ENCODE measurements around the gene SVEP1. TPM values are rescaled to one million over a fixed set of nuclear protein-coding genes. Genes with fewer than 3 reads are reported as not detected.

SVEP1 gene
- polyA plus RNA-seq, 1 of the 3 experiments (the other 2 are of a cell fraction): 0.10 TPM

DNA sequence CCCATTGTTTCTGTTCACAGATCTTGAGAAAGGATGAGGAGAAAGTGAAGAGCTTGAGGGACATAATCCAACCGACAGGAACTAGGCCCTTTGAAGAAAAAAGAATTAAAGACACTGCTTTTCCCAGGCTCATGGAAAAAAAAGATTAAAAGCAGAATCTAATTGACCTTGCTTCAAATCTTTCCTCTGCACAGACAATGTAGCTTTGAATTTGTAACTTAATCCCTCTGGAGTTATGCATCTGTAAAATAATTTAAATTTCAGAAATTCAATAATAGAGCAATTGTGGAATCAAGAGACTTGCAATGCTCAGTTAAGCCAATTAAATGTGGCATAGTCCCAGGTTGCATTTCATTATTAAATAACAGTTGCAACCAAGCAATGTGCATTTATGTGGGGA lies 64.6 kb downstream of the SVEP1 start:
- Histone ChIP-seq H3K4me2 (no peak overlapping the region), H3K4me3 (ENCODE audit: low read depth in 2 of 2, low read length in 1 of 2) (no peak overlapping the region), H3K27ac (ENCODE audit: low read depth in 2 of 2, low read length in 1 of 2) (no peak overlapping the region), H3K9me2 (no peaks in the 10 kb centered on the region), H2AFZ (ENCODE audit: low read depth) (no peak overlapping the region), H3K36me3 (replicated peaks in 1 of 2; ENCODE audit: control insufficient read depth in 1 of 2, insufficient read depth in 2 of 2, low read length in 1 of 2) (no peaks in the 10 kb centered on the region), H3F3A (replicated peaks; ENCODE audit: insufficient read depth) (no peaks in the 10 kb centered on the region), H3K9ac (no peak overlapping the region), H4K20me1 (ENCODE audit: insufficient read depth) (no peaks in the 10 kb centered on the region), H3K79me2 (ENCODE audit: insufficient read depth) (no peaks in the 10 kb centered on the region), H3K9me3 (no peaks in the 10 kb centered on the region), H3K27me3 (ENCODE audit: insufficient read depth) (no peaks in the 10 kb centered on the region; the same call in 1 of the 2 replicates), H3K4me1 (ENCODE audit: control insufficient read depth in 1 of 2, insufficient read depth in 2 of 2, low read depth in 1 of 2, low read length in 1 of 2) (no peaks in the 10 kb centered on the region; a peak in 1 of 4 replicates)
- TF ChIP-seq, protein P1, sequence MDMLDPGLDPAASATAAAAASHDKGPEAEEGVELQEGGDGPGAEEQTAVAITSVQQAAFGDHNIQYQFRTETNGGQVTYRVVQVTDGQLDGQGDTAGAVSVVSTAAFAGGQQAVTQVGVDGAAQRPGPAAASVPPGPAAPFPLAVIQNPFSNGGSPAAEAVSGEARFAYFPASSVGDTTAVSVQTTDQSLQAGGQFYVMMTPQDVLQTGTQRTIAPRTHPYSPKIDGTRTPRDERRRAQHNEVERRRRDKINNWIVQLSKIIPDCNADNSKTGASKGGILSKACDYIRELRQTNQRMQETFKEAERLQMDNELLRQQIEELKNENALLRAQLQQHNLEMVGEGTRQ (IDR thresholded peaks at IDR 0.05; ENCODE audit: borderline replicate concordance, low read depth, low read length): no peak
- TF ChIP-seq, protein P2, sequence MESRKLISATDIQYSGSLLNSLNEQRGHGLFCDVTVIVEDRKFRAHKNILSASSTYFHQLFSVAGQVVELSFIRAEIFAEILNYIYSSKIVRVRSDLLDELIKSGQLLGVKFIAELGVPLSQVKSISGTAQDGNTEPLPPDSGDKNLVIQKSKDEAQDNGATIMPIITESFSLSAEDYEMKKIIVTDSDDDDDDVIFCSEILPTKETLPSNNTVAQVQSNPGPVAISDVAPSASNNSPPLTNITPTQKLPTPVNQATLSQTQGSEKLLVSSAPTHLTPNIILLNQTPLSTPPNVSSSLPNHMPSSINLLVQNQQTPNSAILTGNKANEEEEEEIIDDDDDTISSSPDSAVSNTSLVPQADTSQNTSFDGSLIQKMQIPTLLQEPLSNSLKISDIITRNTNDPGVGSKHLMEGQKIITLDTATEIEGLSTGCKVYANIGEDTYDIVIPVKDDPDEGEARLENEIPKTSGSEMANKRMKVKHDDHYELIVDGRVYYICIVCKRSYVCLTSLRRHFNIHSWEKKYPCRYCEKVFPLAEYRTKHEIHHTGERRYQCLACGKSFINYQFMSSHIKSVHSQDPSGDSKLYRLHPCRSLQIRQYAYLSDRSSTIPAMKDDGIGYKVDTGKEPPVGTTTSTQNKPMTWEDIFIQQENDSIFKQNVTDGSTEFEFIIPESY (IDR thresholded peaks at IDR 0.05; ENCODE audit: borderline replicate concordance, low read depth): no peak
- TF ChIP-seq TAF1 (IDR thresholded peaks at IDR 0.05; ENCODE audit: borderline replicate concordance, low read depth, low read length): no peak
- no peak for DNase-seq
- CTCF ChIA-PET: no interaction called here
- WGBS (ENCODE audit: low lambda C conversion rate): 31% methylated on average over 1 of the region's 1 CpG
- POLR2A ChIA-PET: no interaction called here

DNA sequence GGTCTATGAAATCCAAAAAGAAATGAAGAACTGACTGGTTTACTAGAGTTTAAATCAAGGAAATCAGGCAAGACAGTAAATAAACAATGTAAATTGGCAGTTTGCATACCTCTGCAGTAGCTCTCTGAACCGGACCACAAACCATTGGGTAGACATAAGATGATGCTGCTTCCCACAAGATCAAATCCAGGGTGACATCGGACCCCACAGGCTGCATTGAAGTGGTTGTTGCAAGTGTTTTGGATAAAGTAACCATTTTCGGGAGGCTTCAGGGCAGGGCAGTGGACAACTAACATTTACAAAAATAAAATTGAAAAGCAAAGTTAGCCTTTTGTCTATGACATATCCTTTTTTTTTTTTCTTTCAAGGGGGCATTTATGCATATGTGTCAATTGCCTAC lies 66.7 kb downstream of the SVEP1 start:
- Histone ChIP-seq H3K4me2 (no peak overlapping the region), H3F3A (replicated peaks; ENCODE audit: insufficient read depth) (no peaks in the 10 kb centered on the region), H2AFZ (ENCODE audit: low read depth) (no peak overlapping the region), H3K9ac (no peak overlapping the region), H3K9me2 (no peaks in the 10 kb centered on the region), H3K9me3 (no peaks in the 10 kb centered on the region), H3K27me3 (ENCODE audit: insufficient read depth) (no peaks in the 10 kb centered on the region; the same call in 1 of the 2 replicates), H3K79me2 (ENCODE audit: insufficient read depth) (no peaks in the 10 kb centered on the region), H3K4me3 (ENCODE audit: low read depth in 2 of 2, low read length in 1 of 2) (no peak overlapping the region), H4K20me1 (ENCODE audit: insufficient read depth) (no peaks in the 10 kb centered on the region), H3K27ac (ENCODE audit: low read depth in 2 of 2, low read length in 1 of 2) (no peak overlapping the region), H3K36me3 (replicated peaks in 1 of 2; ENCODE audit: control insufficient read depth in 1 of 2, insufficient read depth in 2 of 2, low read length in 1 of 2) (no peaks in the 10 kb centered on the region), H3K4me1 (ENCODE audit: control insufficient read depth in 1 of 2, insufficient read depth in 2 of 2, low read depth in 1 of 2, low read length in 1 of 2) (no peaks in the 10 kb centered on the region; a peak in 1 of 4 replicates)
- TF ChIP-seq, protein P3, sequence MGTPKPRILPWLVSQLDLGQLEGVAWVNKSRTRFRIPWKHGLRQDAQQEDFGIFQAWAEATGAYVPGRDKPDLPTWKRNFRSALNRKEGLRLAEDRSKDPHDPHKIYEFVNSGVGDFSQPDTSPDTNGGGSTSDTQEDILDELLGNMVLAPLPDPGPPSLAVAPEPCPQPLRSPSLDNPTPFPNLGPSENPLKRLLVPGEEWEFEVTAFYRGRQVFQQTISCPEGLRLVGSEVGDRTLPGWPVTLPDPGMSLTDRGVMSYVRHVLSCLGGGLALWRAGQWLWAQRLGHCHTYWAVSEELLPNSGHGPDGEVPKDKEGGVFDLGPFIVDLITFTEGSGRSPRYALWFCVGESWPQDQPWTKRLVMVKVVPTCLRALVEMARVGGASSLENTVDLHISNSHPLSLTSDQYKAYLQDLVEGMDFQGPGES (IDR thresholded peaks at IDR 0.05; ENCODE audit: low read depth, low read length): no peak
- TF ChIP-seq FOSL2 (IDR thresholded peaks at IDR 0.05; ENCODE audit: borderline replicate concordance, low read depth): no peak
- ChIA-PET CTCF (no interaction called here), POLR2A (no interaction called here)
- DNase-seq: no peak
- 41% methylated on average over 3 of the region's 3 CpGs for WGBS (ENCODE audit: low lambda C conversion rate)

DNA sequence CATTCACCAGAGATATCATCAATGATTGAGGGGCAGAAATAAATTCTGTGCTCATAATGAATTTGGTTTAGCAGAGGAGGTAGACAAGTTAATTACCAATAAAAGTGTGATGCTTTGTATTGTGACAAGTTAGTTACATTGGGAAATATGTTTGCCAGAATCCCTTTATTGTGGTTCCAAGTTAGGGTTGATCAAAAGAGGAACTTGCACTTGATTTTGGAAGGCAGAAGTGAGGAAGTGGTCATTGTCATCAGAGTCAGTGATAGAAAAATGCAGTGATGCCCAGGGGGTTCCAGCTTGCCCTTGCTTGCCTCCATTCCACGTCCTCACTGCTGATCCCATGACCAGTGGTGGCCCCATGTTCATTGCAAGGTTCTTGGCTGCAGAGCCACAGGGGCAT lies 69.7 kb downstream of the SVEP1 start:
- Histone ChIP-seq H3K9me2 (no peaks in the 10 kb centered on the region), H3K4me2 (no peak overlapping the region), H3K36me3 (replicated peaks in 1 of 2; ENCODE audit: control insufficient read depth in 1 of 2, insufficient read depth in 2 of 2, low read length in 1 of 2) (no peaks in the 10 kb centered on the region), H3K4me1 (ENCODE audit: control insufficient read depth in 1 of 2, insufficient read depth in 2 of 2, low read depth in 1 of 2, low read length in 1 of 2) (no peaks in the 10 kb centered on the region; a peak in 1 of 4 replicates), H2AFZ (ENCODE audit: low read depth) (no peak overlapping the region), H3K9ac (no peak overlapping the region), H3K27me3 (ENCODE audit: insufficient read depth) (no peaks in the 10 kb centered on the region; the same call in 1 of the 2 replicates), H3K4me3 (ENCODE audit: low read depth in 2 of 2, low read length in 1 of 2) (no peak overlapping the region), H3K9me3 (no peaks in the 10 kb centered on the region), H4K20me1 (ENCODE audit: insufficient read depth) (no peaks in the 10 kb centered on the region), H3K27ac (ENCODE audit: low read depth in 2 of 2, low read length in 1 of 2) (no peak overlapping the region), H3F3A (replicated peaks; ENCODE audit: insufficient read depth) (no peaks in the 10 kb centered on the region), H3K79me2 (ENCODE audit: insufficient read depth) (no peaks in the 10 kb centered on the region)
- no peak for DNase-seq
- ChIA-PET POLR2A (no interaction called here), CTCF (interaction anchor here (0.7 kb wide), 1 partner anchor 901 kb away, joined by 3 read pairs; no protein-coding TSS in a partner anchor)
- TF ChIP-seq YY1 (IDR thresholded peaks at IDR 0.05; ENCODE audit: low read depth) (no peak), GABPA (IDR thresholded peaks at IDR 0.05; ENCODE audit: low read depth) (no peak), RAD21 (IDR thresholded peaks at IDR 0.05; ENCODE audit: low read length) (no peak), MXI1 (IDR thresholded peaks at IDR 0.05; ENCODE audit: low read depth, low read length) (no peak), NRF1 (IDR thresholded peaks at IDR 0.05; ENCODE audit: low read depth, low read length) (no peak), MEF2A (IDR thresholded peaks at IDR 0.05; ENCODE audit: borderline replicate concordance, low read depth) (no peak), NFIC (IDR thresholded peaks at IDR 0.05; ENCODE audit: borderline replicate concordance) (no peak), RCOR1 (IDR thresholded peaks at IDR 0.05; ENCODE audit: low read length) (no peak), POLR2AphosphoS5 (IDR thresholded peaks at IDR 0.05; ENCODE audit: low read depth, low read length) (no peak), SIN3A (IDR thresholded peaks at IDR 0.05; ENCODE audit: borderline replicate concordance, low read depth, low read length) (no peak), FOXJ3 (CRISPR knock-in tag; IDR thresholded peaks at IDR 0.05) (no peak)
- TF ChIP-seq, protein P4, sequence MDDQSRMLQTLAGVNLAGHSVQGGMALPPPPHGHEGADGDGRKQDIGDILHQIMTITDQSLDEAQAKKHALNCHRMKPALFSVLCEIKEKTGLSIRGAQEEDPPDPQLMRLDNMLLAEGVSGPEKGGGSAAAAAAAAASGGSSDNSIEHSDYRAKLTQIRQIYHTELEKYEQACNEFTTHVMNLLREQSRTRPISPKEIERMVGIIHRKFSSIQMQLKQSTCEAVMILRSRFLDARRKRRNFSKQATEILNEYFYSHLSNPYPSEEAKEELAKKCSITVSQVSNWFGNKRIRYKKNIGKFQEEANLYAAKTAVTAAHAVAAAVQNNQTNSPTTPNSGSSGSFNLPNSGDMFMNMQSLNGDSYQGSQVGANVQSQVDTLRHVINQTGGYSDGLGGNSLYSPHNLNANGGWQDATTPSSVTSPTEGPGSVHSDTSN (IDR thresholded peaks at IDR 0.05): no peak
- TF ChIP-seq, protein P5, sequence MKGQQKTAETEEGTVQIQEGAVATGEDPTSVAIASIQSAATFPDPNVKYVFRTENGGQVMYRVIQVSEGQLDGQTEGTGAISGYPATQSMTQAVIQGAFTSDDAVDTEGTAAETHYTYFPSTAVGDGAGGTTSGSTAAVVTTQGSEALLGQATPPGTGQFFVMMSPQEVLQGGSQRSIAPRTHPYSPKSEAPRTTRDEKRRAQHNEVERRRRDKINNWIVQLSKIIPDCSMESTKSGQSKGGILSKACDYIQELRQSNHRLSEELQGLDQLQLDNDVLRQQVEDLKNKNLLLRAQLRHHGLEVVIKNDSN (IDR thresholded peaks at IDR 0.05; ENCODE audit: borderline replicate concordance, low read depth): no peak
- WGBS (ENCODE audit: low lambda C conversion rate): 22% methylated on average over 1 of the region's 1 CpG

Measured in SK-N-SH (cell line).